ENCODE results near the gene MNX1. TPM values are rescaled to one million over a fixed set of nuclear protein-coding genes. Genes with fewer than 3 reads are reported as not detected.

Gene MNX1
- total RNA-seq, 4 donors from 2014 or later: 11.7 to 23.2 (median 13.1) TPM

- intact Hi-C loops (cut with DNase I; ENCODE audit: low total_unique reads) (no loop called here), in situ Hi-C loops (cut with MboI; ENCODE audit: low pct_ligation_motif_present in 1 of 4, low pct_unique_long_range_greater_than_20kb in 1 of 4, low sequenced_read_pairs in 3 of 4) (no loop called here)
- Histone ChIP-seq H3K36me3 (no peaks in the 10 kb centered on the region), H3K4me3 (peak overlapping the region in 1 of 4 donors; percentile 32), H3K9me3 (no peaks in the 10 kb centered on the region), H3K27me3 (peaks cover 100% of the 10 kb centered on the region), H3K4me1 (peaks cover 15 to 60% (median 32%) of the 10 kb centered on the region in 4 donors), H3K27ac (no peak overlapping the region)
- no peak for DNase-seq
- TF ChIP-seq CTCF (IDR thresholded peaks at IDR 0.05) (no peak), EP300 (IDR thresholded peaks at IDR 0.05; ENCODE audit: low read depth) (no peak), POLR2A (IDR thresholded peaks at IDR 0.05) (no peak), POLR2AphosphoS5 (IDR thresholded peaks at IDR 0.05) (no peak)
- 4% methylated on average over 17 of the region's 49 CpGs; no CpG with 5 or more reads in 1 of the 2 donors for WGBS, 2 donors (ENCODE audit: low coverage in 1 of 2)
These were observed 8.0 kb upstream of the MNX1 start for GRCh38 chr7:157018328-157018996.

- DNase-seq: no peak
- TF ChIP-seq EP300 (IDR thresholded peaks at IDR 0.05; ENCODE audit: low read depth) (no peak), POLR2AphosphoS5 (IDR thresholded peaks at IDR 0.05) (no peak)
- H3K36me3 ChIP-seq: no peaks in the 10 kb centered on the region
- H3K27ac ChIP-seq: no peak overlapping the region
- in situ Hi-C loops (cut with MboI; ENCODE audit: low pct_ligation_motif_present in 1 of 4, low pct_unique_long_range_greater_than_20kb in 1 of 4, low sequenced_read_pairs in 3 of 4): no loop called here
- intact Hi-C loops (cut with DNase I; ENCODE audit: low total_unique reads): no loop called here
- peaks cover 15 to 53% (median 32%) of the 10 kb centered on the region in 4 donors for H3K4me1 ChIP-seq
- peaks cover 99% of the 10 kb centered on the region for H3K27me3 ChIP-seq
- H3K4me3 ChIP-seq: peak overlapping the region in 1 of 4 donors; percentile 27
- 9% methylated on average over 36 of the region's 48 CpGs; no CpG with 5 or more reads in 1 of the 2 donors for WGBS, 2 donors (ENCODE audit: low coverage in 1 of 2)
- no peaks in the 10 kb centered on the region for H3K9me3 ChIP-seq
These were observed 7.3 kb upstream of the MNX1 start for GRCh38 chr7:157017603-157018327.

GRCh38 chr7:157017149-157017548, 6.7 kb upstream of the MNX1 start:
- in situ Hi-C loops (cut with MboI; ENCODE audit: low pct_ligation_motif_present in 1 of 4, low pct_unique_long_range_greater_than_20kb in 1 of 4, low sequenced_read_pairs in 3 of 4) (no loop called here), intact Hi-C loops (cut with DNase I; ENCODE audit: low total_unique reads) (no loop called here)
- peaks cover 15 to 53% (median 29%) of the 10 kb centered on the region in 4 donors for H3K4me1 ChIP-seq

GRCh38 chr7:157016352-157017041, 6.0 kb upstream of the MNX1 start:
- in situ Hi-C loops (cut with MboI; ENCODE audit: low pct_ligation_motif_present in 1 of 4, low pct_unique_long_range_greater_than_20kb in 1 of 4, low sequenced_read_pairs in 3 of 4) (no loop called here), intact Hi-C loops (cut with DNase I; ENCODE audit: low total_unique reads) (no loop called here)
- no peaks in the 10 kb centered on the region for H3K9me3 ChIP-seq
- WGBS, 2 donors (ENCODE audit: low coverage in 1 of 2): 42% methylated on average over 16 of the region's 16 CpGs; no CpG with 5 or more reads in 1 of the 2 donors
- no peak for DNase-seq
- no peak overlapping the region for H3K27ac ChIP-seq
- H3K27me3 ChIP-seq: peaks cover 99% of the 10 kb centered on the region
- peaks cover 12 to 53% (median 27%) of the 10 kb centered on the region in 4 donors for H3K4me1 ChIP-seq
- no peaks in the 10 kb centered on the region for H3K36me3 ChIP-seq
- H3K4me3 ChIP-seq: no peak overlapping the region
- TF ChIP-seq POLR2A (IDR thresholded peaks at IDR 0.05): no peak
- no peak for TF ChIP-seq EP300 (IDR thresholded peaks at IDR 0.05; ENCODE audit: low read depth)
- TF ChIP-seq CTCF (IDR thresholded peaks at IDR 0.05): no peak
- no peak for TF ChIP-seq POLR2AphosphoS5 (IDR thresholded peaks at IDR 0.05)

More at GRCh38 chr7:157017149-157017548, 6.7 kb upstream of the MNX1 start:
- peaks cover 99% of the 10 kb centered on the region for H3K27me3 ChIP-seq
- DNase-seq: no peak
- no peaks in the 10 kb centered on the region for H3K36me3 ChIP-seq
- no peak for TF ChIP-seq POLR2AphosphoS5 (IDR thresholded peaks at IDR 0.05)
- no peak for TF ChIP-seq EP300 (IDR thresholded peaks at IDR 0.05; ENCODE audit: low read depth)
- TF ChIP-seq CTCF (IDR thresholded peaks at IDR 0.05): no peak
- TF ChIP-seq POLR2A (IDR thresholded peaks at IDR 0.05): no peak
- H3K27ac ChIP-seq: no peak overlapping the region
- no peak overlapping the region for H3K4me3 ChIP-seq
- WGBS, 2 donors (ENCODE audit: low coverage in 1 of 2): 41% methylated on average over 11 of the region's 11 CpGs; no CpG with 5 or more reads in 1 of the 2 donors
- H3K9me3 ChIP-seq: no peaks in the 10 kb centered on the region
